GM13976 (cell line): ENCODE results near the gene MRPL40.

Experiments used
- DNase-seq: peaks from one replicate; pipeline ENCODE4 v3.0.0; 2012; ENCODE audit warnings: low spot score
- CTCF ChIP-seq: IDR thresholded peaks from 2 replicates; pipeline ENCODE4 v1.5.1; 2012; ENCODE audit warnings: borderline replicate concordance, mild to moderate bottlenecking; ENCODE audit not compliant: insufficient read depth; ENCODE audit errors: extremely low read depth, missing control alignments, control extremely low read depth
- in situ Hi-C: fragments of 300-500 bp; cut with MboI; formaldehyde crosslinking; loops from one replicate; pipeline ENCODE4 v1.12.0; 2022; ENCODE audit warnings: low sequenced_read_pairs, mixed read lengths, inconsistent platforms; ENCODE audit not compliant: unreplicated experiment

Gene MRPL40

GRCh38 chr22:19393704-19394103, 38.6 kb upstream of the MRPL40 start:
- no peak for DNase-seq
- TF ChIP-seq CTCF: no peak
- in situ Hi-C loops: loop anchor here (25.0 kb wide), 2 partner anchors 106 to 406 kb away; partner anchors contain the start of gene CLTCL1

GRCh38 chr22:19394274-19395050, 37.9 kb upstream of the MRPL40 start:
- in situ Hi-C loops: loop anchor here (25.0 kb wide), 2 partner anchors 107 to 407 kb away; partner anchors contain the start of gene CLTCL1
- DNase-seq: no peak
- TF ChIP-seq CTCF: no peak

GRCh38 chr22:19395276-19395675, 37.1 kb upstream of the MRPL40 start:
- no peak for TF ChIP-seq CTCF
- in situ Hi-C loops: loop anchor here (25.0 kb wide), 2 partner anchors 108 to 408 kb away; partner anchors contain the start of gene CLTCL1
- DNase-seq: no peak

GRCh38 chr22:19396561-19396933, 35.8 kb upstream of the MRPL40 start:
- no peak for TF ChIP-seq CTCF
- in situ Hi-C loops: loop anchor here (25.0 kb wide), 2 partner anchors 109 to 409 kb away; partner anchors contain the start of gene CLTCL1
- DNase-seq: no peak

- TF ChIP-seq CTCF: no peak
- in situ Hi-C loops: loop anchor here (25.0 kb wide), 2 partner anchors 110 to 410 kb away; partner anchors contain the start of gene CLTCL1
- DNase-seq: no peak
These were observed 35.2 kb upstream of the MRPL40 start for GRCh38 chr22:19396934-19397733.

GRCh38 chr22:19397734-19398104, 34.6 kb upstream of the MRPL40 start:
- DNase-seq: no peak
- in situ Hi-C loops: loop anchor here (25.0 kb wide), 2 partner anchors 110 to 410 kb away; partner anchors contain the start of gene CLTCL1
- TF ChIP-seq CTCF: no peak
